Fibroblast of skin of left biceps (primary cell): ENCODE measurements around the gene TLE4.
"Not testable (repeated sequence)": the region's sequence is repeated elsewhere in the genome, so short reads cannot be mapped to it uniquely, and the experiment has no call there.

ENCODE experiments used
- DNase-seq, 2 experiments: peaks; one replicate each; pipeline ENCODE4 v3.0.0-alpha.2; 2013; ENCODE audit warnings: low read depth in 2 of 2

Gene TLE4

GRCh38 chr9:79637177-79637925 lies 65.6 kb downstream of the TLE4 start:
- DNase-seq = no peak

GRCh38 chr9:79638806-79639205 lies 67.0 kb downstream of the TLE4 start:
- DNase-seq = no peak

- no peak for DNase-seq
These were observed 67.6 kb downstream of the TLE4 start for GRCh38 chr9:79639354-79639753.

DNA sequence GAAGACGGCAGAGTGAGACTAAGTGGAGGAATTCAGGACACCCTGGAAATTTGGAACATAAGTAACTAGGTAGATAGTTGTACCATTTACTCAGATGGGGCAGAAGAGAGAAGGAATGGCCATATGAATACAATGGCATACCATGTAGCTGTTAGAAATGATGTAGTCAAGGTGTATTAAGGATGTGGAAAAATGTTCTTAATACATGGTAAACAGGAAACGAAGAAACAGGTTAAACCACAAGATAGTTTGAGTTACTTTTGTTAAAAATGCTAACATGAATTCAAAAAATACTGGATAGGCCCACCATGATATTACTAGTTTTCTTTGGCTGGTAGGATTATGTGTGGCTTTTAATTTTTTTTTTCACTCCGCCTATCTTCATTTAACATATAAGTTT lies 68.3 kb downstream of the TLE4 start:
- DNase-seq = not testable (repeated sequence)

DNA sequence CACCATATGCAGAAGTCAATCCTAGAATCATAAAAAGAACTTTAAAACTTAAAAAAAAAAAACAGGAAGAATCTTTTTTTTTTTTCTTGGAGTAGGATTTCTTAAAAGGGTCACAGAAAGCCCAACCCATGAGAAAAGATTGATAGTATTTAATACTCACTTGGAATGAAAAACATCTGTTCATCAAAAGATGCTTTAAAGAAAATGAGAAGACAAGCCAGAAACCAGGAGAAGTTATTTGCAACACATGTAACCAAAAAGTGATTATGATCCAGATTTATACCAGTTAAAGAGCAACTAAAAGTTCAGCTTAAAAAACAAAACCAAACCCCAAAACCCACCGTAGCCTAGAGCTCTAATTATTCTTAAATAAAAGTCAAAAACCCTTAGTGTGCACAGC lies 69.3 kb downstream of the TLE4 start:
- peak; percentile 32 to 47 for DNase-seq

- no peak for DNase-seq
These were observed 70.9 kb downstream of the TLE4 start for GRCh38 chr9:79642671-79643070.

DNA sequence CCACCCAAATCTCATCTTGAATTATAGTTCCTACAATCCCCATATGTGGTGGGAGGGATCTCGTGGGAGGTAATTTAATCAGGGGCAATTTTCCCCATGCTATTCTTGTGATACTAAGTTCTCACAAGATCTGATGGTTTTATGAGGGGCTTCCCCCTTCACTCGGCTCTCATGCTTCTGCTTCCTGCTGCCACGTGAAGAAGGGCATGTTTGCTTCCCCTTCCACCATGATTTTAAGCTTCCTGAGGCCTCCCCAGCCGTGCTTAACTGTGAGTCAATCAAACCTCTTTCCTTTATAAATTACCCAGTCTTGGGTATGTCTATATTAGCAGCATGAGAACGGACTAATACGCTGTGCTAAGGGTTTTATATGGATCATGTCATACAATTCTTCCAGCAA lies 72.3 kb downstream of the TLE4 start:
- no peak for DNase-seq

- DNase-seq = no peak
These were observed 72.8 kb downstream of the TLE4 start for GRCh38 chr9:79644601-79645000.

DNA sequence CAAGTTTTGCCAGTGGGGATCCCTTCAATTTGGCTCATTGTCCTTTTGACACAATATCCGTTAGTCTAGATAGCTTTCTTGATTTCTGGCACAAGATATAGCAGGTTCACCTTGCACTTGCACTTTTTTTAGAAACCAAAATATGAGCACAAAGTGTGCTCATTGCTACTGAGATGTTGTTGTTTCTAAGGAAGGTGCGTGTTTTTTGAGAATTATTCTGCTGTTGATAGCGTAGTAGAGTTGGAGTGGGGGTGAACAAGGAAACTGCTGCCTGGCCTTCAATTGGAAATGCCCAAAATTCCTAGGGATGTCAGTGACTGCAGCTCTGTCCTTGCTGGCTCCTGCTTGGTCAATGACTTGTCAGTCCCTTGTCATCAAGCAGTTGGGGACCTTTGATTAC lies 73.3 kb downstream of the TLE4 start:
- no peak for DNase-seq

GRCh38 chr9:79646096-79646495 lies 74.3 kb downstream of the TLE4 start:
- DNase-seq = no peak

GRCh38 chr9:79651251-79651795 lies 79.6 kb downstream of the TLE4 start:
- DNase-seq = no peak

DNA sequence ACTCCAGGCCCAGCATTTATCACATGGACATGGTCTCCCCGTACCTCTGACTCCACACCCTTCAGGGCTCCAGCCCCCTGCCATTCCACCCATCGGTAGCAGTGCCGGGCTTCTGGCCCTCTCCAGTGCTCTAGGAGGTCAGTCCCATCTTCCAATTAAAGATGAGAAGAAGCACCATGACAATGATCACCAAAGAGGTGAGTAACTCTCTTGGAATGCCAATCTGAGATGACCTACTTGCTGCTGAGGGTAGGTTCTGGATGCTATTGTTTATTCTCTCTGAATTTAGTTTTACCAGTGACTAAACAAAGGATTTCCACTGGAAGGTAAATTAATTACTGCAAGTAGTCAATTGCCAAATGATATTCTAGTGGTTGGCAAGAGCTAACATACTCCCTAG lies 80.8 kb downstream of the TLE4 start:
- no peak for DNase-seq

GRCh38 chr9:79654591-79655382 lies 83.0 kb downstream of the TLE4 start:
- DNase-seq = not testable (repeated sequence)

DNA sequence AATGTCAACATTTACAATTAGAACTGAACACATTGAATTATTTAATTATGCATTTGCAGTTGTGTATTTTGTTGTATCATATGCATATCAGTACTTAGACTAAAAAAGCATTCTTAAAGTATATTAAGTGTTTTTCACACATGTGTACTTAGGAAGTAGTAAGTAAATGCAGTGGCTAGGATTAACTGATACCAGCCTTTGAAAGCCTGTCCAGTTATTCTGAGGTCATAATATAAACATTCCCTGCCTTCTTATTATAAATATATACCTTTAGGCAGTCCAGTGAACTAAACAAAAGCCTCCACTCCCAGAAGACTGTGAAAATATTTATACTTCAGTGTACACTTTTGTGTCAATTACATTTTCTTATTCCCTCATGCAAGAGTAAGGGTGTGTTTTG lies 83.8 kb downstream of the TLE4 start:
- no peak for DNase-seq

DNA sequence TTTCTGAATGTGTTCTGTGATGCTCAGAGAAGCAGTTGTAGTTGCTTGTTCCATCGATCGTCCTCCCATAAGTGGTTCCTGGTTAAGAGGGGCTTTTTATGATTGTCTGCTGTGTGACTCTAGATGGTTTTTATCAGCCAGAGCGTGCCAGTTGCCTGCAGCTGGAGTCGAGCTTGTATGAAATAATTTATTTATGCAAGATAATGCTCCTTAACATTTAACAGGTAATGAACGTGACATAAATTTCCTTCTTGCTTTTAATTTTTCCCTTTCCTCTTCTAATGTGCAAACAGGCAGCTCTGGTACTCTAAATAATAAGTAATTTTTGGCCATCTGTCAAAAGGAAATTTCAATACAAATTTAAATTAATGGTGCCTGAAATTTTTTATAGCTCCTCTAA lies 84.4 kb downstream of the TLE4 start:
- DNase-seq = no peak

- DNase-seq = no peak
These were observed 86.1 kb downstream of the TLE4 start for GRCh38 chr9:79657891-79658290.

- no peak for DNase-seq
These were observed 87.2 kb downstream of the TLE4 start for GRCh38 chr9:79658926-79659325.

DNA sequence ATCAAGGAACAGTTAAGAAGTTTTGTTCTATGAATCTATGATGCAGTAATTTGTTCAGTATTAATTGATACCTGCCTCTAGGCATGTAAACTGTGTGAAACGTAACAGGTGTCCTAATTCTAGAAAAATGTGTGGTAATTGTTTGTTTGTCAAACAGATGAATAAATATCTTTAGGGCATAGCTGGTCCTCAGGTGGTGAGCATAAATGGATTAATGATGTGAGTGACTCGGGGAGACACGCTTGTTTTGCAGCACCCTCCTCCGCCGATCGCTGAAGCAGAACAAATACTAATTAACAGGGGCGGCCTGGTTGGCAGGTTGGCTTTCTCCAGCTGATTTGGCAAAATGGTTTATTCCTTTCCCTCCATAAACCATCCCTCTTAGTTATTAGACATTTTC lies 88.8 kb downstream of the TLE4 start:
- no peak for DNase-seq

DNA sequence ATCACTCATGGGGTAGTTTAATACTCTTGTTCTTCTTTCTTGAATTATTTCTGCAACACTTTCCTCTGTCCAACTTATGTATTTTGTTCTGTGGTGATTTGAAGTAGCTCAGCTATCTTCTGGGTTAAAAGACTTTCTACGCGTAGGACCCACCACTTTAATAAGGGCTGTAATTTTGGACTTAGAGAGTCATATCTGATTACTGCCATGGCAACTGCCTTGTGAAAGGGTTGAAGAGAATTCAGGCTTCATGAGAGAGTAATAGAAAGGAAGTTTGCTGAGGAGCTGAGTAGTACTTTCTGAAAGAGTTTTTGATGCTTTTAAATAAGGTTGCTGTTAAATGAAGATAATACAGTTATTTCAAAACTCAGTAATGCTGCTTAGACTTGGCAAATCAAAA lies 89.5 kb downstream of the TLE4 start:
- no peak for DNase-seq

GRCh38 chr9:79661886-79662536 lies 90.2 kb downstream of the TLE4 start:
- no peak for DNase-seq

DNA sequence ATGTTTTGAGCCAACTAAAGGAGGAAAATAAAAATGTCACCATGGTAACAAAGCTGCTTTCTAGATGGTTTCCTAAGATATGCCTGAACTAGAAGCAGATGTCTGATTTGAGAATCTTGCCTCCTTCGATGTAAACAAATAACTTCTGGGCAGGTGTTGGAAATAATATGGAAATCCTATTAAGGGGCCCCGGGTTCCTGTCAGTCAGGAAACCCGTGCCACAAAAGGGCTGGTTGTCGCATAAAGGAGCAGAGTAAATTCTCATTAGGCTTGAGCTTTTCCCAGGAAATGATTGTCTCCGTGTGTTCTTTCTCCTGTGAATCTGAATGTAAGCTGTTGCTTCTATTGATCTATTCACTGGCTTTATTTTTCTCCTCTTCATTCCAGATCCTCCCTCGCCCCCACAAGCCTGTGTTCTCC lies 90.8 kb downstream of the TLE4 start:
- no peak for DNase-seq

GRCh38 chr9:79663300-79663699 lies 91.5 kb downstream of the TLE4 start:
- DNase-seq = no peak

DNA sequence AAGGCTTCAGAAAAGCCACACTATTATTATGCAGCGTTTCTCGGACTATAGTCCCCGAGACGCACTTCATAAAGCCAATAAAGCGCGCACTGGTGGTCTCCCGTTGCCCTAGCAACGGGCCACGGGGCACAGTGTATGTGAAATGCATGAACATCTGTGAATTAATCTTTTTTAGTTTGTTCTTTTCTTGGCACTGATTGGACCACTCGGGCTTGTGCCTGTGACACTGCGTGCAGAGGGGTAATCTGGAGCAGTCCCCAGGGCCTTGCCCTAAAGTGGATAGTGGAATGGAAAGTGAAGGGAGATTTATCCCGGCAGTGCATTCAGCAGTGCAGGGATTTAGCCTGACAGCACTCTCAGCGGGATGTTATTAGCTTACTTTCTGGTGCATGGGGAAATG lies 92.1 kb downstream of the TLE4 start:
- no peak for DNase-seq
